Dermis blood vessel endothelial cell (primary cell): ENCODE data around the gene DBNDD2. TPM values are rescaled to one million over a fixed set of nuclear protein-coding genes. Genes with fewer than 3 reads are reported as not detected.
A peak's percentile ranks its signal among the peaks of the same experiment; 100 is the strongest.

Experiments
- DNase-seq: peaks from one replicate; pipeline ENCODE4 v3.0.0; 2010
- total RNA-seq: library from RNA; depleted of rRNA; stranded (reverse); fragments of >200 nt; gene quantifications from 2 replicates; pipeline ENCODE4 v1.2.3, GENCODE V29; 2014

DBNDD2 gene
- total RNA-seq, 1 donor from 2014 or later = 3.4 TPM

GRCh38 chr20:45387274-45387673 is 20.8 kb upstream of the DBNDD2 start:
- no peak for DNase-seq

- DNase-seq = no peak
Measured at GRCh38 chr20:45390931-45391330, 17.2 kb upstream of the DBNDD2 start.

GRCh38 chr20:45391559-45391958 is 16.5 kb upstream of the DBNDD2 start:
- DNase-seq = no peak

GRCh38 chr20:45392733-45393132 is 15.4 kb upstream of the DBNDD2 start:
- DNase-seq = no peak

- no peak for DNase-seq
Measured at GRCh38 chr20:45394221-45395113, 13.6 kb upstream of the DBNDD2 start.

- DNase-seq = no peak
Measured at GRCh38 chr20:45395114-45395415, 13.0 kb upstream of the DBNDD2 start.

- DNase-seq = no peak
Measured at GRCh38 chr20:45399018-45399417, 9.1 kb upstream of the DBNDD2 start.

GRCh38 chr20:45400346-45401031 is 7.6 kb upstream of the DBNDD2 start:
- no peak for DNase-seq

- no peak for DNase-seq
Measured at GRCh38 chr20:45402946-45403345, 5.1 kb upstream of the DBNDD2 start.

DNA sequence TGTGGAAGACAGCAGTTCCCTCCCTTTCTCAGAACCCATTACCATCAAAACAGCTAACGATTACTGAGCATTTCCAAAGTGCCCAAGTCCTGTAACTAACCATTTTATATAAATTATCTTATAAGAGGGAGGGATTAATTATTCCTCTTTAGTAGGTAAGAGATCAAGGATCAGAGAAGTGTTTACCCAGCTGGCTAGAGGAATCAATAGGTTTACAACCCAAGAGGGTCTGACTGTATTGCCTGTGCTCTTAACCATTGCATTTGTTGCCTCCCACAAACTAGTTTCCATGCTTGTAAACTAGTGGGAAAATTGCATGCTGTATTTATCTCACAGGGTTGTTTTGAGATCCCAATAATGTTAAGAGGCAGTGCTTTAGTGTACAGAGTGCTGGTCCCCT is 3.7 kb upstream of the DBNDD2 start:
- no peak for DNase-seq

DNA sequence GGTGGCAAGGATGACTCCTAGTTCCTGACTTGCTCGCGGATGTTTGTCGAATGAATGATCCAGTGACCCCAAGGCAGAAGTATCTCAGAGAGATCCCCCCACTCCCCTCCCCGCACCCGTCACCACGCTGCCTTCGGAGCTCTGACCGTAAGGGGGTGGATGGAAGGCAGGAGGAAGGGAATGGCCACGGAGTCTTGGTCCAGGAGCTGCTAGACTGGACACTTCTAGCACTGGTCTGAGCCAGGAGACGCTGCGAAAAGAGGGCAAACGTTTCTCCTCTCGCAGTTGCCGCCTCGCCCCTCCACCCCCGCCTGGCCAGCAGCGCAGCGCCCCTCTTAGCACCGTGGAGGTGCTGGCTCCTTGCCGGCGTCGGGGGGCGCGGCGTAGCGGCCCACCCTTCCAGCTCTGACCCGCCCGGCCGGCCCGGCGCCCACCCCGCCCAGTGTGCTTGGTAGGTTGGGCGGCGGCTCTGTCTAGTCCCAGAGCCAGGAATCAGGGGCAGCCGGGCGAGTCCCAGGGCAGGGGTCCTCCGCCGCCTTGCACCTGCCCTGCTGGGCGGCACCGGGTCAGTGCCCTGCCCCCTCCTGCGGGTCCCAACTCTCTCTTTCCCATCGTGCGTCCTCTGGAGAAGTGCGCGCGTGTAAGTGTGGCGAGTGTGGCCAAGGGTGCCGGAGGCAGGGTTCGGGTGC is 2.4 kb upstream of the DBNDD2 start:
- no peak for DNase-seq

DNA sequence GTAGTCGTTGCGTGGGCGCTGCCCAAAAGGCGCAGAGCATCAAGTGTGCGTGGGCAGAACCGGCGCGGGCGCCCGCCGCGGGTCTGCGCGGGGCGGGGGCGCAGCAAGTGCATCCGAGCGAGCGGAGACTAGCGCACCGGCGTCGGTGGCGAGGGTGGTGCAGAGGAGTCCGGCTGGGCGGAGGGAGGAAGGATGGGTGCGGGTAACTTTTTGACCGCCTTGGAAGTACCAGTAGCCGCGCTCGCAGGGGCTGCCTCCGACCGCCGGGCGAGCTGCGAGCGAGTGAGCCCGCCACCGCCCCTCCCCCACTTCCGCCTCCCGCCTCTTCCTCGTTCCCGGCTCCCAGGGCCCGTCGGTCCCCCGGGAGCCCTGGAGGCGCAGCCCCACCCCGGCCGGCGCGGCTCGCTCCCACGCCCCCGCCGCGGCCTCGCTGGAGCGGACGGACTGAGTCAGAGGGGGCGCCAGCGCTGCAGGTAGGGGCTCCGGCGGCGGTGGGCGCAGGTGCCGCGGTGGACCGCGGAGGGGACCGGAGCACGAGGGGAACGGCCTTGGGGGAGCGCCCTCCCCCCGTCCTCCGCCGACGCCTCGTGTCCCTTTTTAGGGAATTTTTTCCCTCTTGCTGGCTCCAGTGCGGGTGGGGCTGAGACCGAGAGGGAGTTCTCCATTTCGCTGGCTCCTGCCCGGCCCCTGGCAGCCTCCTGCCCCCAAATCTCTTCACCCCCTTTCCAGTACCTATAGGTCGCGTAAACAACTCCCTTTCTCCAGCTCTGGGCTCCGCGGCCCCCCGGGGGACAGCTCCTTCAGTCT is 1.6 kb upstream of the DBNDD2 start:
- peak; percentile 28 for DNase-seq

DNA sequence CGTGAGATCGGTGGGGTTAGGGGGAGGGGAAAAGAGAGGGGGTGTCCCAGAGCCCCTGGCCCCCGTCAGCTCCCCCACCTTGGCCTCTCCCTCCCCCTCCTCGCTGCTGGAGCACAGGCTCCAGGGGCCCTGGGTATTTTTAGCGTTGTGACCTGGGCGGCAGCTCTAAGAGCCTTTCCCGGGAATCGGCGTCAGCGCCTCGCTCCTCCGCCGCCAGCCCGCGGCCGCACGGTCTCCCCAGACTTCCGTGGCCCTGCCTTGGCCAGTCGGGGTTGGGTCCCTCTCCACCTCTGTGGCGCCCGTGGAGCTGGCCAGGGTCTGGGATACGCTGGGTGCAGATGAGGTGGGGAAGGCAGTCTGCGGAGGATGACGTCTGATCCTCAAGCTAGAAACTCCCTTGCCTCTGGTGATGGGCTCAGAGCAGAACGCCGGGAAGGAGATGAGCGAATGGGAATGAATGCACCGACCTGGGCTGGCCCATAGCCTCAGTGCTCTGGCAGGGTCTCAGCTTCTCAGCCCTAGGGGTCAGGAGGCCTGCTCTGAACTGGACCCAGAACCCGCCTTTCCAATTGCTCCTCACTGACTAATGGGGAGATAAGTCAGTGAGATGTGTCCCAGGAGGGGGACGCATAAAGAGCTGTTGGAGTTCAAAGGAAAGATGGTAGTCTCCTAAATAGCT is 883 bp upstream of the DBNDD2 start:
- peak; percentile 25 for DNase-seq

DNA sequence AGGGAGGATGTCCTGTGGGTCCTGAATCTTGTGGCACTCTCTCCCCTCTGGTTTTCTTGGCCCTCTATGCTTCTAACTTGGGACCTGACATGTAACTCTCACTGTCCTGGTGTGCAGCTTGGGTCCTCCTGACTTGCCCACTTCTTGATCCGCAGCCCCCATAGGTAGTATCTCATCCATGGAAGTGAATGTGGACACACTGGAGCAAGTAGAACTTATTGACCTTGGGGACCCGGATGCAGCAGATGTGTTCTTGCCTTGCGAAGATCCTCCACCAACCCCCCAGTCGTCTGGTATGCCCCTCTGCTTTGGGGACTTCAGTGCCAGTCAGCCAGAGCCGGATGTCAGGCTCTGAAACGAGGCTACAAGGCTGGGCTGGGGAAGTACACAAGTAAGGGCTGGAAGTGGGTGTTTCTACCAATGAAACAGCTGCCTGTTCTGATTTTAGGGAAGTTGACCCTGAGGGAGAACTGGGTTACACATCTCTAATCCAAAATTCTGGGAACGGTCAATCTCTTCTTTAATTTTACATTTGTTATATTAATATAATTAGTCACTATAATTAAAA is 641 bp downstream of the DBNDD2 start:
- no peak for DNase-seq

DNA sequence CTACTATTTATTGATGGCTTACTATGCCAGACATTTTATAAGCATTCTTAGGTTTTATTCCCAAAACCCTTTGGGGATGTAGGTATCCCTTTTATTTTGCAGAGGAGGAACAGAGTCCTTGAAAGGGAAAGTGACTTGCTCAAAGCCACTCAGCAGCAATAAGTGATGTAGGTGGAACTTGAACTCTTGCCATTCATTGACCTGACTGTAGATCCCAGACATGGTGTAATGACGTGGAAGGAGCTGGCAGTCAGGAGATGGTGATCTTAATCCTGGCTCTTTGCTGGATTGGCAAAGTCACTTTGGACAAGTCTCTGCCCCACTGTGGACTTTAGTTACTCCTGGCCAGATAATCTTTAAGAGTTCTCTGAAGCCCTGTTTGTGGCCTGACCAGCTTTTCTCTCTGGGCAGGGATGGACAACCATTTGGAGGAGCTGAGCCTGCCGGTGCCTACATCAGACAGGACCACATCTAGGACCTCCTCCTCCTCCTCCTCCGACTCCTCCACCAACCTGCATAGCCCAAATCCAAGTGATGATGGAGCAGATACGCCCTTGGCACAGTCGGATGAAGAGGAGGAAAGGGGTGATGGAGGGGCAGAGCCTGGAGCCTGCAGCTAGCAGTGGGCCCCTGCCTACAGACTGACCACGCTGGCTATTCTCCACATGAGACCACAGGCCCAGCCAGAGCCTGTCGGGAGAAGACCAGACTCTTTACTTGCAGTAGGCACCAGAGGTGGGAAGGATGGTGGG is 1.6 kb downstream of the DBNDD2 start:
- DNase-seq = no peak

DNA sequence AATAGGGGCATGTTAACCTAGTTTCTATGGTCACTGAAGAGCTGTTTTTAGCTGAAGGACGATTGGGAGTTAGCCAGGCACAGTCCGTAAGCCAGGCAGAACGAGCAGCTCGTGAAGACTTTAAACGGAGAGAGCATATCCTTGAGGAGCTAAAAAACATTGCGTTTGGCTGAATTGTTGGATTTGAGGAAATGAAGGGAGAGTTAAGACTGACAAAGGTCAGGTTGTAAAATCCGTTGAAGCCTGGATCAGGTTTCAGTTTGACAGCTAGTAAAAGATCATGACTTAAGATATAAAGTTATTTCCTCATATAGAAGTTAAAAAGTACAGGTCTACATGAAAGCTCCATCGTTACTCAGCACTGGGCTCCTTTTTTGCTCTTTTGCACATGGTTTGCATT is 2.8 kb downstream of the DBNDD2 start:
- DNase-seq = no peak

- no peak for DNase-seq
Measured at GRCh38 chr20:45412653-45413052, 4.6 kb downstream of the DBNDD2 start.

GRCh38 chr20:45413479-45413878 is 5.4 kb downstream of the DBNDD2 start:
- DNase-seq = no peak

- DNase-seq = peak; percentile 88
Measured at GRCh38 chr20:45415822-45416637, 7.9 kb downstream of the DBNDD2 start, which contains the start of gene PIGT. Gene PIGT (plus strand): TSS chr20:45416141. CDS start chr20:45416157, 16 bp downstream.

DNA sequence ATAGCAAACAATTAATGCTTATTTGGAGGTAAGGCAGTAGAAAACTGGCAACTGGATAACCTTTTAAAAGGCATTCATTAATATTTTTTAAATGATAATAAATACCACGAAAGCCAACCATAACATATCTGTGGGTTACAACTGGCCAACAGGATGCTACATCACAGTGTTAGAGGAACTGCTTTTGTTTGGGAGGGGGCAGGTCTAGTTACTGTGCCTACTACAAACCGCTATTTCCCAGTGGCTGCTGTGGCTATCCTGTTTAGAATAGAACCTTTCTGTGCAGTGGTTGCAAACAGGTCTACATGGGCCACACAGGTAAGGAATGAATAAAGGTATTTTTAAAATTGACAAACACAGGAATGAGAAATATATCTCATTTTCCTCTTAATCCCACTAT is 8.8 kb downstream of the DBNDD2 start:
- DNase-seq = peak; percentile 16
